Immature natural killer cell (primary cell): ENCODE results near the gene SPATA2L. TPM values are rescaled to one million over a fixed set of nuclear protein-coding genes. Genes with fewer than 3 reads are reported as not detected.
A peak's percentile ranks its signal among the peaks of the same experiment; 100 is the strongest.

Experiments
- DNase-seq, 3 donors: peaks; one replicate each; pipeline ENCODE4 v3.0.0; 2022; ENCODE audit warnings: mixed read lengths in 1 of 3
- H3K27ac Mint-ChIP-seq, 6 donors: one replicate each; pipeline ENCODE4 v1.8.0; 2020; ENCODE audit warnings: mixed read lengths in 6 of 6, mild to moderate bottlenecking in 5 of 6, inconsistent platforms in 4 of 6, moderate library complexity in 3 of 6
- H3K27me3 Mint-ChIP-seq, 3 donors: one replicate each; pipeline ENCODE4 v1.8.0; 2020 to 2021; ENCODE audit warnings: low read depth in 3 of 3, mild to moderate bottlenecking in 3 of 3, mixed read lengths in 3 of 3, moderate library complexity in 3 of 3, inconsistent platforms in 1 of 3
- H3K36me3 Mint-ChIP-seq, 3 donors: one replicate each; pipeline ENCODE4 v1.8.0; 2020; ENCODE audit warnings: mixed read lengths in 3 of 3, inconsistent platforms in 2 of 3, mild to moderate bottlenecking in 2 of 3
- H3K4me1 Mint-ChIP-seq, 2 donors: one replicate each; pipeline ENCODE4 v1.8.0; 2020; ENCODE audit warnings: inconsistent platforms in 2 of 2, mild to moderate bottlenecking in 2 of 2, mixed read lengths in 2 of 2, moderate library complexity in 1 of 2
- H3K4me3 Mint-ChIP-seq, 5 donors: one replicate each; pipeline ENCODE4 v1.8.0; 2020; ENCODE audit warnings: mild to moderate bottlenecking in 5 of 5, mixed read lengths in 5 of 5, inconsistent platforms in 3 of 5, moderate library complexity in 3 of 5
- H3K9me3 Mint-ChIP-seq, 6 donors: one replicate each; pipeline ENCODE4 v1.8.0; 2020; ENCODE audit warnings: mild to moderate bottlenecking in 6 of 6, mixed read lengths in 6 of 6, inconsistent platforms in 4 of 6, moderate library complexity in 3 of 6
- polyA plus RNA-seq, 3 donors: library from polyadenylated mRNA; unstranded; fragments of 300-500 nt; fragmentation: Illumina TruSeq; gene quantifications; one replicate each; pipeline ENCODE4 v1.2.3, GENCODE V29; 2021

SPATA2L gene
- polyA plus RNA-seq, 3 donors from 2014 or later: 4.7 to 14.5 (median 13.4) TPM

DNA sequence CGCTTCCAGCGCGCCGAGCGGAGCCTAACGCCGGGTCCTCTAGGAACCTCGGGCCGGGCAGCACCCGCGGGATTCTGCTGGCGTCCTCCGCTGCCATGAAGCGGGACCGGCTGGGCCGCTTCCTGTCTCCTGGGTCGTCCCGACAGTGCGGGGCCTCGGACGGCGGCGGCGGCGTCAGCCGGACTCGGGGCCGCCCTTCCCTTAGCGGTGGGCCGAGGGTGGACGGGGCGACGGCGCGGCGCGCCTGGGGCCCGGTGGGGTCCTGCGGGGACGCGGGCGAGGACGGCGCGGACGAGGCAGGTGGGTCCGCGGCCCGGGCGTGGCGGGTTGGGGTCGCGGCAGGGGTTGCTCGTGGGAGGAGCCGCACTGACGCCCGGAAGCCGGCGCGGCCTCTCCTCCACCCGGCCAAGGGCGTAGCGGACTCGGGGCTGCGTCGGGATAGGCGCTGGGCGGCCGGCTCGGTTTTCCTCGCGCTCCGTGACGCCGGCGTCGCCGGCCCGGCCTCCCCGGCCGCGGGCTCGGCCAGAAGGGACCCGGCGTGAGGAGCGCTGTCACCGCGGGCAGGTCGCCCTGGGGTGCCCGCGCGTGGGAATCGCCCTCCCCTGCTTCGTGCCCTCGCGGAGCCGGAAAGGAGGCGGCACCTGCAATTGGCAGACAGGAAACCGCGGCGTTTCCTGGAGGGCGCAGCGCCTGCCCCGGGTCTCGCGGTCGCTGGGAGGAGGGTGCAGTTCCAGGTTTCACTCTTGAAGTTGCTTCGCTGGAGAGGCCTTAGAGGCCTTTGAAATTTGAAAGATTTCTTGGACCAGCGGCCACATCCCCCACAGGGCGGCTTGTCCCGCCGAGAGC, 20.3 kb upstream of the SPATA2L start:
- H3K27me3 Mint-ChIP-seq: peaks cover 26 to 45% (median 37%) of the 10 kb centered on the region in 3 donors
- peak overlapping the region; percentile 93 to 99 (median 97) for H3K4me3 Mint-ChIP-seq
- H3K9me3 Mint-ChIP-seq: no peaks in the 10 kb centered on the region
- H3K36me3 Mint-ChIP-seq: peaks cover 9 to 14% (median 11%) of the 10 kb centered on the region in 3 donors
- peak overlapping the region; percentile 99 to 100 (median 100) for H3K27ac Mint-ChIP-seq
- H3K4me1 Mint-ChIP-seq: peaks cover 39 to 47% of the 10 kb centered on the region in 2 donors
- peak; percentile 93 to 94 (median 93) for DNase-seq

DNA sequence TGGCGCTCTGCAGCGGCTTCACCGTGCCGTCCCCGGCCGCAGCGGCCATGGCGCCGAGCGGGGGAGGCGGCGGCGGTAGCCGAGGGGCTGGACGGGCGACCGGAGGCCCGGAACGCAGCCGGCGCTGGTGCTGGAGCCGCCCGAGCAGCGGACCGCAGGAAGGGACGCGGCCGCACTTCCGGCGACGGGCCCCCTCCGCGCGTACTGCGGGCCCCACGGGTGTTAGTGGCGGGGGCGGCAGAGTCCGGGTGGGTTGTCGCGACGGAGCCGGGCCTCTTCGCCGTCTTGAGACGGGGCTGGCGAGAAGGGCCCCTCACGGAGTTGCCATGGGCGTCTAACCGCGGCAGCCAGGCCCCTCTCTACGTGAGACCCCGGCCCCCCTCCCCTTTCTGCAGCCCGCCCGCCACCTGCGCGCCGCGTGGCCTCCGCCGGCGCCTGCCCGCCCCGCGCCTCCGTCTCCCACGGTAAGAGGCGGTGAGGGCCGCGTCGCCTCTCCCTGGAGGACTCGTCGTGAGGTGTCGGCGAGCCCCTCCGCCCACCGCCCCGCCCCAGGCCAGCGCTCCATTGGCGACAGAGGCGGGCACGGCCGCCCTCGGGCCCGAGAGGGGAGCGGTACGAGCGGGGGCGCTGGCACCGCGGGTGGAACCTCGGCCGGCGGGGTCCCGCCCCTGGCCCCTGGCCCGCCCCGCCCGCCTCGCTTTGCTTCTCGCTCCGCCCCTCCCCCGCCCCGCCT, 19.5 kb upstream of the SPATA2L start, which contains the start of the genes VPS9D1 and ZNF276:
TSS of gene VPS9D1 (minus strand) at position 86 of the 733 bp plus-strand sequence. CDS start at position 49, 37 bp downstream.
TSS of gene ZNF276 (plus strand) at position 725 of the 733 bp plus-strand sequence. CDS start 104 bp downstream, outside the sequence.
- peak within 1 kb of the TSS; percentile 93 to 99 (median 97) for H3K4me3 Mint-ChIP-seq
- no peaks in the 10 kb centered on the region for H3K9me3 Mint-ChIP-seq
- H3K27me3 Mint-ChIP-seq: peaks cover 26 to 42% (median 37%) of the 10 kb centered on the region in 3 donors
- peaks cover 38 to 42% of the 10 kb centered on the region in 2 donors for H3K4me1 Mint-ChIP-seq
- peak; percentile 81 to 86 (median 85) for DNase-seq
- peak within 1 kb of the TSS; percentile 99 to 100 (median 100) for H3K27ac Mint-ChIP-seq
- H3K36me3 Mint-ChIP-seq: peaks cover 9 to 14% (median 10%) of the 10 kb centered on the region in 3 donors

DNA sequence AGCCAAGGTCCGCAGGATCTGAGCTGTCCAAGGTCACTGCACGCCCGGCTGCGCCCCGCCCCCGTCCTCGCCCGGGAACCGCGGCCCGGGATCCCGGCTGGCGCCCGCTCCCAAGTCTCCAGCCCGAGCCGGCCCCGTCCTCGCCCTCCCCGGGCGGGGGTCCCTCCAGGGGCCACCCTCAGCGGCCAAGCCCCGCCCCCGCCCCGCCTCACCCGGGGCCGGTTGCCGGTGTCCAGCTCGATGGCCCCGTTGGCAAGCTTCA, 19.0 kb upstream of the SPATA2L start:
- peaks cover 38 to 39% of the 10 kb centered on the region in 2 donors for H3K4me1 Mint-ChIP-seq
- peak overlapping the region in 5 of 6 donors; percentile 61 to 79 (median 72) for H3K27ac Mint-ChIP-seq
- peaks cover 9 to 14% (median 10%) of the 10 kb centered on the region in 3 donors for H3K36me3 Mint-ChIP-seq
- H3K27me3 Mint-ChIP-seq: peaks cover 26 to 42% (median 37%) of the 10 kb centered on the region in 3 donors
- peak overlapping the region; percentile 69 to 81 (median 76) for H3K4me3 Mint-ChIP-seq
- no peaks in the 10 kb centered on the region for H3K9me3 Mint-ChIP-seq
- no peak for DNase-seq

DNA sequence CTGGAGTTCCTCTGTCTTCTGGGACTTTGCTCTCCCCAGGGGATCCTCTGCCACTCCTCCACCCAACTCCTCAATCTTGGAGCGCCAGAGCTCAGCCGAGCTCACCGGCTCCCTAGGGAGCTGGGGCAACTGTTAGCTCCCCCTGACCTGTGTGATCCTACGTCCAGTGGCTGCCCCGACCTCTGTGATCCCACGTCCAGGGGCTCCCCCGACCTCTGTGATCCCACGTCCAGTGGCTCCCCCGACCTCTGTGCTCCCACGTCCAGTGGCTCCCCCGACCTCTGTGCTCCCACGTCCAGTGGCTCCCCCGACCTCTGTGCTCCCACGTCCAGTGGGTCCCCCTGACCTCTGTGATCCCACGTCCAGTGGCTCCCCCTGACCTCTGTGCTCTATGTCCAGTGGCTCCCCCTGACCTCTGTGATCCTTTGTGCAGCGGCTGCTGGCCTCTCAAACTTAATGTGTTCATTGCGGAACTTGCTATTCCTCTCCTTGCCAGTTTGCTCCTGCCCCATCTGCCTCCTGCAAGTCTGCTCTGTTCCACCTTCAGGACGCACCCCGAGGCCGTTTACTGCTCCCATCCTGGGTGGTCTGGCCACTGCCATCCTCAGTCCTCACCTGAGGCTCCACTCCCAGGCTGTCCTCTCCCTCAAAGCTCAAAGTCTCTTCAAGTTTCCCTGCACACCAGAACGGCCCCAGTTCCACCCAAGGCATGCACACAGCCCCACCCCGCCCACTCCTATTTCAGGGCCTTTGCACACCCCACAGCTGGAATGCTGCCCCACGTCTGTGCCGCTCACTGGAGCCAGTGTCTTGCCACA, 16.4 kb upstream of the SPATA2L start:
- Mint-ChIP-seq H3K9me3 (no peaks in the 10 kb centered on the region), H3K36me3 (peaks cover 3 to 4% (median 4%) of the 10 kb centered on the region in 3 donors), H3K4me3 (peak overlapping the region in 2 of 5 donors; percentile 10 to 15), H3K27ac (no peak overlapping the region), H3K4me1 (peaks cover 19 to 20% of the 10 kb centered on the region in 2 donors), H3K27me3 (peaks cover 18 to 31% (median 20%) of the 10 kb centered on the region in 3 donors)
- no peak for DNase-seq

DNA sequence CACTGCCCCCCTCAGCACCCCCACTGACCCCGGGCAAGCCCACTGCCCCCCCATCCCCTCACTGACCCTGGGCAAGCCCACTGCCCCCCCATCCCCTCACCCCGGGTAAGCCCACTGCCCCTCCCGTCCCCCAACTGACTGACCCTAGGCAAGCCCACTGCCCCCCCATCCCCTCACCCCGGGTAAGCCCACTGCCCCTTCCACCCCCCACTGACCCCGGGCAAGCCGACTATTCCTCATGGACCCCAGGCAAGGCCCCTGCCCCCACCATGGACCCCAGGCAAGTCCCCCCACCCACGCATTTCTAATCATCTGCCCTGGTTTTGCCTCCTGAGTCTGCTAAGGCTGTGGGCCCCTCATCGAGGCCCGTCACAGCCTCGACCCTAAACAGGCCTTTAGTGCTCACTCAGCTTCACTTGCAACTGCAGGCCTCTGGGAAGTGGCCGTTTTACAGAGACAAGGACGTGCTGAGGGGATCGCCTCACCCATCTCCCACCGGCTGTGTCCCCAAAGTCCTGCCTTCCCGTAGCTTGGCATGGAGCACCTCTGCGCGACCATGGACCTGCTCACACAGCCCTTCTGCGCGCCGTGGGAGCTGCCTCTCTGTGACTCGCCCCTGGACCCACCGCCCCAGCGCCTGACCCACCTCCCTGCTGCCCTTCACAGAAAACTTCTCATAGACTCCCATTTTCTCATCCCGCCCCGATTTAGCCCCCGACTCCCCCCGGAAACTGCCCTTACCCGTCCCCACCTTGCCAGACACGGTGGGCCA, 15.6 kb upstream of the SPATA2L start:
- Mint-ChIP-seq H3K36me3 (no peaks in the 10 kb centered on the region), H3K4me3 (no peak overlapping the region), H3K9me3 (no peaks in the 10 kb centered on the region), H3K4me1 (peaks cover 13 to 18% of the 10 kb centered on the region in 2 donors), H3K27me3 (peaks cover 11 to 23% (median 14%) of the 10 kb centered on the region in 3 donors), H3K27ac (no peak overlapping the region)
- no peak for DNase-seq

DNA sequence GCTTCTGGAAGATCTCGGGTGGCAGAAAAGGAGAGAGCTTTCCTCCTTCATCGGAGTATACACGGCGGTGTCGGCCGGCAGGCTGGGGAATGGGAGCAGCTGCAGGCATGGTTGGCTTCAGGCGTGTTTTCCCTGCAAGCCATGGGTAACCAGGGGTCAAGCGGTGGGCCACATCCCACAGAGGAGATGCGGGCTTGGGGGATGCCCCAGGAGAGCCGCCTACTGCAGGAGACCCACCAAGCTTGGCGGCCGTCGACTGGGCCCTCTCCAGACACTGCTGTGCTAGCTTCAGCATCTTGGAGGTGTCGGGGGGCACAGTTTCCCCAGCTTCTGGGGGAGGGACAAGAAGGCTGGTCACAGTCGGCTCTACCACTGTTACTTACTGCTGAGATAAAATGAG, 15.0 kb upstream of the SPATA2L start:
- H3K36me3 Mint-ChIP-seq: no peaks in the 10 kb centered on the region
- H3K9me3 Mint-ChIP-seq: no peaks in the 10 kb centered on the region
- no peak overlapping the region for H3K4me3 Mint-ChIP-seq
- no peak overlapping the region for H3K27ac Mint-ChIP-seq
- DNase-seq: no peak
- peaks cover 13 to 18% of the 10 kb centered on the region in 2 donors for H3K4me1 Mint-ChIP-seq
- peaks cover 9 to 21% (median 12%) of the 10 kb centered on the region in 3 donors for H3K27me3 Mint-ChIP-seq

DNA sequence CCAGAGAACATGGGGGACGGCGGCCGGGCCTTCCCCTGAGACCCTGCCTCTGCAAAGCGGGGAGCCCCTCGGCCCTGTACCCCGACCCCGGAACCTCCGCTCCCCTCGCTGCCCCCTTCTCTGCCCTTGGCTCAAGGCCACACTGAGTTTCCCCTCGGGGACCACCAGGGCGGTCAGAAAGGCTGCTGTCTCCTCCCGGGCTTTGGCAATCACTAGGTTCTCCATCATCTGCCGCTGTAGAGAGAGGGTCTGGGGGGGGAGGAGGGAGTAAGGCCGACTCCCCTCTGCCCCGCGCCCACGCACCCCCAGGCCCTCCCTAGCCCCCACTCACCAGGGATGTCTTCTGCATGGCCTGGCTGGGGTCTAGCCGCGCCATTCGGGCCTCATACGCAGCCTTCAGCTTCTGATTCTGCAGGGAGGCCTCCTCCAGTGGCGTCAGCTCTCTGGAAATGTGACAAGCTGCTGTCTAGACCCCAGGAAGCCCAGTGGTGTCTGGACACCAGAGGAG, 10.8 kb upstream of the SPATA2L start:
- Mint-ChIP-seq H3K4me1 (peaks cover 0 to 5% of the 10 kb centered on the region in 2 donors), H3K27me3 (peaks cover 2 to 5% (median 2%) of the 10 kb centered on the region in 3 donors), H3K4me3 (peak overlapping the region in 2 of 5 donors; percentile 35 to 44), H3K36me3 (no peaks in the 10 kb centered on the region), H3K27ac (no peak overlapping the region), H3K9me3 (no peaks in the 10 kb centered on the region)
- no peak for DNase-seq

DNA sequence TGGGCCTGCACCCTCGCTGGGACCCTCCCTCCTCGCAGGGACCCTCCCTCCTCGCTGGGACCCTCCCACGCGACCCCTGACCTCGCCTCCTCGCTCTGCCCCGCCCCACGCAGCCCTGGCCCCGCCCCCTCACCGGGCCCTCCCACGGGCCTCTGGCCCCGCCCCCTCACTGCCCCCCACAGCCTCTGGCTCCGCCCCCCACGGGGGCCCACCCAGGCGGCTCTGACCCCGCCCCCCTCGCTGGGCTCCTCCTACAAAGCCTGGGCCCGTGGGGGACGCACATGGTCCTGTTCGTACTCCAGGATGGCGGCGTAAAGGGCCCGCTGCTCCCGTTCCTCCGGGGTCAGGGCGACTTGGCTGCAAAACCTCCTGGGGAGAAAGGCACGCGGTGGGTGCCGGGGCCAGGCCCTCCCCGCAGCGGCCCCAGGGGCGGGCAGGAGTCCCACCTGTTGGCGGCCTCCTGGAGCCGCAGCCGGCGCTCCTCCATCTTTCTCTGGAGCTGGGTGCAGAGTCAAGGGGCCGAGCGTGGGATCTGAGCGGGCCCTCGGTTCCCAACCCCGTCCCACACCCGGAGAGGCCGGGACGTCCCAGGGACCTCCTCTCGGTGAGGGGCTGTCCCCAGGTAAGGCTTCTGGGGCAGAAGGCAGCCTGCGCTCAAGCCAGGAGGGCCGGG, 10.2 kb upstream of the SPATA2L start:
- Mint-ChIP-seq H3K27ac (no peak overlapping the region), H3K4me3 (peak overlapping the region in 1 of 5 donors; percentile 41), H3K4me1 (peaks cover 0 to 4% of the 10 kb centered on the region in 2 donors), H3K9me3 (no peaks in the 10 kb centered on the region), H3K36me3 (no peaks in the 10 kb centered on the region), H3K27me3 (peaks cover 2 to 5% (median 2%) of the 10 kb centered on the region in 3 donors)
- DNase-seq: peak; percentile 68 to 79 (median 69)

DNA sequence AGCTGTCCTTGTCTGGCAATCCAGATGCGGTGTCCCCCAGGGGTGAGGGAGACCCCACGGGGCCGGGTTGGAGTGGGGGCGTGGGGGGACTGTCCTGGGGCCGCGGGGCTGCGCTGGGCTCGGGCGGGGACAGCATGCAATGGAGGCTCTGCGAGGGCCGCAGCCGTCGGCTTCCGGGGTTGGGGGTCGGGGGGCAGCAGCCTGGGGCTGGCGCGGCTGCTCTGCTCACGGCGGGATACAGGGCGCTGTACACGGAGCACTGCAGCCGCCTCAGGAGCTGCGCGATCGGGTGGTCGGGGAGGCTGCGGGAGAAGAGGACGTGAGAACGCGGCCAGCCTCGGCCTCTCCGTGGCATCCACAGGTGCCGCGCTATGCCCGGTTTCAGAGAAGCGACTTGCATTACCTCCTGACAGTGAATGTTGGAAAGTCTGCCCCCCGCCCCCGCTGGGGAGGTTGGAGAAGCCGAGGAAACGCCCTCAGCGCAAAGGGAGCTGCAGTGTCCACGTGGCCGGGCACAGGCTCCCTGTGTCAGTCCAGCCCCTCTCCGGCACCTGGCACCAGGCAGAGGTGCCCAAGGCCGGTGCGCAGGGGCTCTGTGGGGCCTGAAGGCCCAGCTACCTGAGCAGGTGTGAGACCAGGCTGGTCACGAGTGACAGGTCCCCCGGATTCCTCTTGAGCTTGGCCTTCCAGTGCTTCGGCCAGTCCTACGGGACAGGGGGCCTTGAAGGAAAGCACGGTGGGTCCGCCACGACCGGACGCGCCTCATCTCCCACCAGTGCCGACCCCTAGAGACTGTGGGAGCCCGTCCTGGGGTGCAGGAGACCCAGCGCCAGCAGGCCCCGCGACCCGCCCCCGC, 9.4 kb upstream of the SPATA2L start:
- H3K27ac Mint-ChIP-seq: no peak overlapping the region
- no peaks in the 10 kb centered on the region for H3K36me3 Mint-ChIP-seq
- no peaks in the 10 kb centered on the region for H3K9me3 Mint-ChIP-seq
- no peak overlapping the region for H3K4me3 Mint-ChIP-seq
- no peak for DNase-seq
- H3K4me1 Mint-ChIP-seq: peaks cover 3 to 6% of the 10 kb centered on the region in 2 donors
- H3K27me3 Mint-ChIP-seq: peaks cover 2 to 7% (median 2%) of the 10 kb centered on the region in 3 donors

DNA sequence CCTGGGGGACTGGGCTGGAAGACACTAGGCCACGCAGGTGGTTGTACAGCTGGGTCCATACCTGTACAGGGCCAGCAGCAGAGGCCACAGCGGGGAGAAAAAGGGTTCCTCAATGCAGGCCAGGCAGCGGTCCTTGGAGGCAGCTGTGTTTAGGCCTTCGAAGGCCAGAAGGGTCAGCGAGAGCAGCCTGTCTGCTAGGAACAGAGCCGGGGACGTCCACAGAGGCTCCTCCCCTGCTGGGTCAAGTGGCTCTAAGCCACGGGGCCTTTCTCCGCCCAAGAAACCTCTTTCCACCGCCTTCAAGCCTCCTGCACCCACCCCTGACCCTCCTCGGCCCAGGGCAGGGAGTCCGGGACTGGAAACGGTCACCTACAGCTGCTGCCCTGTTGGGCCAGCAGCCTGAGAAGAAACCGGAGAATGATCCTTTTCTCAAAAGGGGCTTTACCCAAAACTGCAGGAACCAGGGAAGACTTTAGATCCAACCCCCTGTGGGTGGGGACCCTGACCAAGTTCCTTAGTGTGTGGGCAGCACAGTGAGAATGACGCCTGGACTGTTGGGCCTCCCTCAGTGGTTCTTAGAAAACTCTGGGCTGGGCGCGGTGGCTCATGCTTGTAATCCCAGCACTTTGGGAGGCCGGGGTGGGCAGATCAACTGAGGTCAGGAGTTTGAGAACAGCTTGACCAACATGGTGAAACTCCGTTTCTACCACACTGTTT, 8.4 kb upstream of the SPATA2L start:
- Mint-ChIP-seq H3K4me3 (peak overlapping the region in 2 of 5 donors; percentile 25 to 27), H3K36me3 (no peaks in the 10 kb centered on the region), H3K9me3 (no peaks in the 10 kb centered on the region), H3K27me3 (peaks cover 2 to 10% (median 3%) of the 10 kb centered on the region in 3 donors), H3K4me1 (peaks cover 6 to 8% of the 10 kb centered on the region in 2 donors), H3K27ac (peak overlapping the region in 1 of 6 donors; percentile 22)
- no peak for DNase-seq

DNA sequence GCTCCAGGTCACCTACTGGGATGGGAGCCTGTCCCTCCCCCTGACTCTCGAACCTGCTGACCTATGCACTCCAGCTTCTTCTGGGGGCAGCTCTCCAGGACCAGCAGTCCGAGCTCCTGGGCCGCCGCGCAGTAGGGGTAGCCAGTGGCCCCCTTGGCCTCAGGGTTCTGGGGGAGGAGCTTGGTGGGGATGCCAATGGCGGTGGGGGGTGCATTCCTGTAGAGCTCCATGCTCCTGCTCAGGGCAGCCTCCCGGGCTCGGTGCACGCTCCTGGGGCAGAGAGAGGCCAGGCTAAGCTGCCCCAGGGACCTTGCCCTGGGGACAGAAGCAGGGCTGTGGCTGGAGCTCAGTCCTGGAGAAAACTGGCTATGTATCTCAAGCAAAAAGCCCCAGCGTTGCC, 7.7 kb upstream of the SPATA2L start:
- Mint-ChIP-seq H3K4me1 (peaks cover 6 to 8% of the 10 kb centered on the region in 2 donors), H3K4me3 (no peak overlapping the region), H3K27me3 (peaks cover 2 to 9% (median 3%) of the 10 kb centered on the region in 3 donors), H3K27ac (no peak overlapping the region), H3K9me3 (no peaks in the 10 kb centered on the region), H3K36me3 (no peaks in the 10 kb centered on the region)
- no peak for DNase-seq
